ENCODE results near the gene HSPB3. TPM values are rescaled to one million over a fixed set of nuclear protein-coding genes. Genes with fewer than 3 reads are reported as not detected.
"Not testable (repeated sequence)": the region's sequence is repeated elsewhere in the genome, so short reads cannot be mapped to it uniquely, and the experiment has no call there.

Gene HSPB3
- total and polyA plus RNA-seq, 2 of the 4 experiments (the other 2 are of a cell fraction), result 0.31 to 0.54 TPM

DNA sequence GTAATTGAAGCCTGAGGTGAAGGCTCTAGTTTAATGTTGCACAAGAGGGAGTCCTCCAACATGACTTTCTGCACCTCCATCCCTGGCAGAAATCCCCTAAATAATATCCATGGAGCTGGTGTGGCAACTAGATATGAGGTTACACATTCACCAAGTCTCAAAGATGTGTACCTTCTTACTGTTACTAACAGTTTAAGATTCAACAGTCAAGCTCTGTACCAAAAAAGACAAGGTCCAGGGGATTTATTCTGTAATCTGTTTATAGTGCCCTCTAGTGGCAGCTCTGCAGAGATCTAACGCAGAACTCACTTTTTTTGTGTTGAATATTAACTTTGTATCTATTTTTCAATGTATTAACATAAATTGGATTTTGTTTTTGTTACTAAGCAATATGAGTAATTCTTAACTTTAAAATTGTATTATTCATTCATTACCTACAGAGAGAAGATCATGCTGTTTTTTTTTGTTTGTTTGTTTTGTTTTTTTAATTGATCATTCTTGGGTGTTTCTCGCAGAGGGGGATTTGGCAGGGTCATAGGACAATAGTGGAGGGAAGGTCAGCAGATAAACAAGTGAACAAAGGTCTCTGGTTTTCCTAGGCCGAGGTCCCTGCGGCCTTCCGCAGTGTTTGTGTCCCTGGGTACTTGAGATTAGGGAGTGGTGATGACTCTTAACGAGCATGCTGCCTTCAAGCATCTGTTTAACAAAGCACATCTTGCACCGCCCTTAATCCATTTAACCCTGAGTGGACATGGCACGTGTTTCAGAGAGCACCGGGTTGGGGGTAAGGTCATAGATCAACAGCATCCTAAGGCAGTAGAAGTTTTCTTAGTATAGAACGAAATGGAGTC is 35.7 kb upstream of the HSPB3 start:
- H3K4ac ChIP-seq (ENCODE audit: low read depth, low read length); H4K5ac ChIP-seq (ENCODE audit: low read depth, low read length); H4K91ac ChIP-seq (ENCODE audit: insufficient read depth, low read depth, low read length); H3K56ac ChIP-seq (ENCODE audit: extremely low read depth, insufficient read depth, low read length); H3K9ac ChIP-seq (ENCODE audit: low read depth, low read length); BruUV-seq (replicated peaks); H2AFZ ChIP-seq (replicated peaks; ENCODE audit: low read length, poor library complexity); H3K4me3 ChIP-seq (ENCODE audit: insufficient read depth, low read depth, low read length); H2BK120ac ChIP-seq (ENCODE audit: low read depth, low read length); H2BK5ac ChIP-seq (ENCODE audit: low read depth, low read length, poor library complexity, severe bottlenecking); H3K79me1 ChIP-seq (ENCODE audit: low read depth in 1 of 2, low read length in 2 of 2); H2AK5ac ChIP-seq (ENCODE audit: low read depth, low read length); H3K23ac ChIP-seq (ENCODE audit: low read depth, low read length); H3K36me3 ChIP-seq (ENCODE audit: control insufficient read depth, insufficient read depth, low read length); H3K27ac ChIP-seq (ENCODE audit: insufficient read depth, low read length); H4K20me1 ChIP-seq (ENCODE audit: insufficient read depth, low read length); H2BK20ac ChIP-seq (ENCODE audit: low read depth, low read length); H3K9me3 ChIP-seq (ENCODE audit: control insufficient read depth, insufficient read depth, low read length); H3K9me1 ChIP-seq (ENCODE audit: insufficient read depth, low read length); H4K8ac ChIP-seq (ENCODE audit: low read depth in 2 of 2, low read length in 2 of 2); H3K14ac ChIP-seq (replicated peaks; ENCODE audit: low read depth, low read length); POLR2A ChIA-PET (ENCODE audit: unreplicated experiment); in situ Hi-C loops (cut with MboI; ENCODE audit: low sequenced_read_pairs); H3K4me2 ChIP-seq (ENCODE audit: low read depth, low read length); H2AK9ac ChIP-seq (replicated peaks; ENCODE audit: low read depth, low read length, poor library complexity); H3K18ac ChIP-seq (ENCODE audit: low read depth, low read length); H3K27me3 ChIP-seq (ENCODE audit: control insufficient read depth, insufficient read depth, low read length); dilution Hi-C loops (cut with HindIII; ENCODE audit: low sequenced_read_pairs, unreplicated experiment); H3K4me1 ChIP-seq (ENCODE audit: control insufficient read depth, insufficient read depth, low read length); H2BK15ac ChIP-seq (ENCODE audit: low read depth, low read length): not testable (repeated sequence)
- DNase-seq (peak; percentile 64), ATAC-seq (ENCODE audit: low read depth) (peak; percentile 61; the same call in 1 of the 2 replicates)
- no CpG with 5 or more reads among the region's 10 CpGs for WGBS, 2 experiments (ENCODE audit: extremely low coverage in 2 of 2, insufficient read length in 1 of 2)
- CTCF ChIA-PET, result interaction anchor here (0.6 to 1.3 kb wide), 13 partner anchors 12 to 1089 kb away, joined by 3 to 13 read pairs (median 4); partner anchors contain the start of gene ARL15
- peak; percentile 84 for TF ChIP-seq SMC3 (IDR thresholded peaks at IDR 0.05; ENCODE audit: low read depth, low read length)
- peak; percentile 58 for TF ChIP-seq CEBPB (IDR thresholded peaks at IDR 0.05; ENCODE audit: low read depth, low read length)
- TF ChIP-seq CTCF (conservative IDR thresholded peaks at IDR 0.05; ENCODE audit: low read depth, low read length), result peak; percentile 74
- TF ChIP-seq RAD21 (IDR thresholded peaks at IDR 0.05; ENCODE audit: low read length), result peak; percentile 68
- intact Hi-C loops (cut with micrococcal nuclease), result loop anchor here (1.0 kb wide), 2 partner anchors 110 to 176 kb away; no protein-coding TSS in a partner anchor

GRCh38 chr5:54420511-54420910 is 35.0 kb upstream of the HSPB3 start:
- intact Hi-C loops (cut with micrococcal nuclease); H3K4me1 ChIP-seq (ENCODE audit: control insufficient read depth, insufficient read depth, low read length); H3K9me1 ChIP-seq (ENCODE audit: insufficient read depth, low read length); H4K8ac ChIP-seq (ENCODE audit: low read depth in 2 of 2, low read length in 2 of 2); H2BK15ac ChIP-seq (ENCODE audit: low read depth, low read length); H3K9ac ChIP-seq (ENCODE audit: low read depth, low read length); BruUV-seq (replicated peaks); H2AFZ ChIP-seq (replicated peaks; ENCODE audit: low read length, poor library complexity); H2AK5ac ChIP-seq (ENCODE audit: low read depth, low read length); H3K4me3 ChIP-seq (ENCODE audit: insufficient read depth, low read depth, low read length); H2AK9ac ChIP-seq (replicated peaks; ENCODE audit: low read depth, low read length, poor library complexity); ATAC-seq (ENCODE audit: low read depth); in situ Hi-C loops (cut with MboI; ENCODE audit: low sequenced_read_pairs); DNase-seq; H2BK5ac ChIP-seq (ENCODE audit: low read depth, low read length, poor library complexity, severe bottlenecking); H4K20me1 ChIP-seq (ENCODE audit: insufficient read depth, low read length); H3K56ac ChIP-seq (ENCODE audit: extremely low read depth, insufficient read depth, low read length); H3K23ac ChIP-seq (ENCODE audit: low read depth, low read length); H4K91ac ChIP-seq (ENCODE audit: insufficient read depth, low read depth, low read length); H3K79me1 ChIP-seq (ENCODE audit: low read depth in 1 of 2, low read length in 2 of 2); H3K4ac ChIP-seq (ENCODE audit: low read depth, low read length); dilution Hi-C loops (cut with HindIII; ENCODE audit: low sequenced_read_pairs, unreplicated experiment); H3K4me2 ChIP-seq (ENCODE audit: low read depth, low read length); POLR2A ChIA-PET (ENCODE audit: unreplicated experiment); H3K14ac ChIP-seq (replicated peaks; ENCODE audit: low read depth, low read length); H3K27ac ChIP-seq (ENCODE audit: insufficient read depth, low read length); H3K9me3 ChIP-seq (ENCODE audit: control insufficient read depth, insufficient read depth, low read length); CTCF ChIA-PET; H3K18ac ChIP-seq (ENCODE audit: low read depth, low read length); H2BK20ac ChIP-seq (ENCODE audit: low read depth, low read length); H4K5ac ChIP-seq (ENCODE audit: low read depth, low read length); H2BK120ac ChIP-seq (ENCODE audit: low read depth, low read length); H3K36me3 ChIP-seq (ENCODE audit: control insufficient read depth, insufficient read depth, low read length): not testable (repeated sequence)
- WGBS, 2 experiments (ENCODE audit: extremely low coverage in 2 of 2, insufficient read length in 1 of 2), result 20% methylated on average over 1 of the region's 30 CpGs; no CpG with 5 or more reads in 1 of the 2 experiments
- H3K27me3 ChIP-seq (ENCODE audit: control insufficient read depth, insufficient read depth, low read length), result peaks cover 11% of the 10 kb centered on the region
